ENCODE measurements around the gene ARL10. TPM values are rescaled to one million over a fixed set of nuclear protein-coding genes. Genes with fewer than 3 reads are reported as not detected.

The ARL10 gene
- polyA plus RNA-seq, 1 of the 3 experiments (the other 2 are of a cell fraction), result 4.6 TPM

DNA sequence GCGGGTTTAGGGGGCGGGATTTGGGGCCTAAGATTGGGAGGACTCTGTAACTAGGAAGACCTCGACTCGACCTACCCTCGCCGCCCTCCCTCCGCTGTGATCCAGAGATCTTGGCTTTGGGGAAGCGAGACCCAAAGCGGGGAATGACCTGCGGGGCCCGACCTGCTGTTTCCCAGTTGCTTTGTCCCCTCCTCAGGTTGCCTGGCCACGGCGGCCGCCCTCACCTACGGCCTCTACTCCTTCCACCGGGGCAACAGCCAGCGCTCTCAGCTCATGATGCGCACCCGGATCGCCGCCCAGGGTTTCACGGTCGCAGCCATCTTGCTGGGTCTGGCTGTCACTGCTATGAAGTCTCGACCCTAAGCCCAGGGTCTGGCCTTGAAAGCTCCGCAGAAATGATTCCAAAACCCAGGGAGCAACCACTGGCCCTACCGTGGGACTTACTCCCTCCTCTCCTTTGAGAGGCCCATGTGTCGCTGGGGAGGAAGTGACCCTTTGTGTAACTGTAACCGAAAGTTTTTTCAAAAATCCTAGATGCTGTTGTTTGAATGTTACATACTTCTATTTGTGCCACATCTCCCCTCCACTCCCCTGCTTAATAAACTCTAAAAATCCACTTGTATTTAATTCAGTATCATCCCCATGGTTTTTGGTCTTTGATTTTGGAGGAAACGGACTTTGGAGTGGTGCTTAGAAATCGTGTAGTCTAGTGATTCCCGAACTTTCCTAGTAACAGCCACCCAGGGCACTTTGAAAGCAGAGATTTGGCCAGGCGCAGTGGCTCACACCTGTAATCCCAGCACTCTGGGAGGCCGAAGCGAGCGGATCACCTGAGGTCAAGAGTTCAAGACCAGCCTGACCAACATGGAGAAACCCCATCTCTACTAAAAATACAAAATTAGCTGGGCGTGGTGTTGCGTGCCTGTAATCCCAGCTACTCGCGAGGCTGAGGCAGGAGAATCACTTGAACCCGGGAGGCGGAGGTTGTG, 24.1 kb downstream of the ARL10 start (continued):
- TF ChIP-seq, protein P1, sequence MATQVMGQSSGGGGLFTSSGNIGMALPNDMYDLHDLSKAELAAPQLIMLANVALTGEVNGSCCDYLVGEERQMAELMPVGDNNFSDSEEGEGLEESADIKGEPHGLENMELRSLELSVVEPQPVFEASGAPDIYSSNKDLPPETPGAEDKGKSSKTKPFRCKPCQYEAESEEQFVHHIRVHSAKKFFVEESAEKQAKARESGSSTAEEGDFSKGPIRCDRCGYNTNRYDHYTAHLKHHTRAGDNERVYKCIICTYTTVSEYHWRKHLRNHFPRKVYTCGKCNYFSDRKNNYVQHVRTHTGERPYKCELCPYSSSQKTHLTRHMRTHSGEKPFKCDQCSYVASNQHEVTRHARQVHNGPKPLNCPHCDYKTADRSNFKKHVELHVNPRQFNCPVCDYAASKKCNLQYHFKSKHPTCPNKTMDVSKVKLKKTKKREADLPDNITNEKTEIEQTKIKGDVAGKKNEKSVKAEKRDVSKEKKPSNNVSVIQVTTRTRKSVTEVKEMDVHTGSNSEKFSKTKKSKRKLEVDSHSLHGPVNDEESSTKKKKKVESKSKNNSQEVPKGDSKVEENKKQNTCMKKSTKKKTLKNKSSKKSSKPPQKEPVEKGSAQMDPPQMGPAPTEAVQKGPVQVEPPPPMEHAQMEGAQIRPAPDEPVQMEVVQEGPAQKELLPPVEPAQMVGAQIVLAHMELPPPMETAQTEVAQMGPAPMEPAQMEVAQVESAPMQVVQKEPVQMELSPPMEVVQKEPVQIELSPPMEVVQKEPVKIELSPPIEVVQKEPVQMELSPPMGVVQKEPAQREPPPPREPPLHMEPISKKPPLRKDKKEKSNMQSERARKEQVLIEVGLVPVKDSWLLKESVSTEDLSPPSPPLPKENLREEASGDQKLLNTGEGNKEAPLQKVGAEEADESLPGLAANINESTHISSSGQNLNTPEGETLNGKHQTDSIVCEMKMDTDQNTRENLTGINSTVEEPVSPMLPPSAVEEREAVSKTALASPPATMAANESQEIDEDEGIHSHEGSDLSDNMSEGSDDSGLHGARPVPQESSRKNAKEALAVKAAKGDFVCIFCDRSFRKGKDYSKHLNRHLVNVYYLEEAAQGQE (IDR thresholded peaks at IDR 0.05; ENCODE audit: low read depth, low read length), result no peak

DNA sequence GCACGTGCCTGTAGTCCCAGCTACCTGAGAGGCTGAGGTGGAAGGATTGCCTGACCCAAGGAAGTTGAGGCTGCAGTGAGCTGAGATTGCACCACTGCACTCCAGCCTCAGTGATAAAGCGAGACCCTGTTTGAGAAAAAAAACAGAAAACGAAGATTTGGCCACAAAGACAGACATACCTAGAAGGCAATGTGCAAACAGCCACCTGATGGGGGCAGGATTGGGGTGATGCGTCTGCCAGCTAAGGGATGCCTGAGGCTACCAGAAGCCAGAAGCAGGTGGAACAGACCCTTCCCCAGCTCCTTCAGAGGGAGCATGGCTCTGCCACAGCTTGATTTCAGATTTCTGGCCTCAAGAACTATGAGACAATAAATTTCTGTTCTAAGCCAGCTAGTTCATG, 26.2 kb downstream of the ARL10 start:
- Histone ChIP-seq H2AFZ (ENCODE audit: low read depth) (no peak overlapping the region), H3K27ac (ENCODE audit: low read depth in 2 of 2, low read length in 1 of 2) (no peak overlapping the region), H3K4me3 (ENCODE audit: low read depth in 2 of 2, low read length in 1 of 2) (no peak overlapping the region), H3K9ac (no peak overlapping the region), H3K36me3 (replicated peaks in 1 of 2; ENCODE audit: control insufficient read depth in 1 of 2, insufficient read depth in 2 of 2, low read length in 1 of 2) (peaks cover 5 to 13% of the 10 kb centered on the region in 2 experiments), H4K20me1 (ENCODE audit: insufficient read depth) (no peaks in the 10 kb centered on the region), H3K9me3 (no peaks in the 10 kb centered on the region), H3K27me3 (ENCODE audit: insufficient read depth) (no peaks in the 10 kb centered on the region), H3K79me2 (ENCODE audit: insufficient read depth) (peaks cover 36% of the 10 kb centered on the region), H3F3A (replicated peaks; ENCODE audit: insufficient read depth) (peaks cover 6% of the 10 kb centered on the region), H3K9me2 (no peaks in the 10 kb centered on the region), H3K4me2 (no peak overlapping the region), H3K4me1 (ENCODE audit: control insufficient read depth in 1 of 2, insufficient read depth in 2 of 2, low read depth in 1 of 2, low read length in 1 of 2) (peaks cover 0 to 9% of the 10 kb centered on the region in 2 experiments; a peak in 2 of 4 replicates)
- TF ChIP-seq, protein P1 (IDR thresholded peaks at IDR 0.05; ENCODE audit: low read depth, low read length), result no peak
- TF ChIP-seq FOXM1 (IDR thresholded peaks at IDR 0.05; ENCODE audit: low read depth) (no peak), EP300 (IDR thresholded peaks at IDR 0.05; ENCODE audit: borderline replicate concordance in 1 of 2, low read depth in 1 of 2, low read length in 1 of 2) (no peak), GATA2 (CRISPR knock-in tag; IDR thresholded peaks at IDR 0.05) (no peak), YY1 (IDR thresholded peaks at IDR 0.05; ENCODE audit: low read depth) (no peak), JUND (IDR thresholded peaks at IDR 0.05) (no peak), EZH2phosphoT487 (IDR thresholded peaks at IDR 0.05; ENCODE audit: borderline replicate concordance, low read depth) (no peak), SIN3A (IDR thresholded peaks at IDR 0.05; ENCODE audit: borderline replicate concordance, low read depth, low read length) (no peak), SMC3 (IDR thresholded peaks at IDR 0.05; ENCODE audit: low read depth, low read length) (no peak), RXRA (IDR thresholded peaks at IDR 0.05; ENCODE audit: borderline replicate concordance, low read depth) (no peak), FOXJ3 (CRISPR knock-in tag; IDR thresholded peaks at IDR 0.05) (no peak), TCF12 (IDR thresholded peaks at IDR 0.05) (no peak), RCOR1 (IDR thresholded peaks at IDR 0.05; ENCODE audit: low read length) (no peak), CHD2 (IDR thresholded peaks at IDR 0.05; ENCODE audit: low read length, partially characterized antibody) (no peak), ELF1 (IDR thresholded peaks at IDR 0.05) (no peak), TAF1 (IDR thresholded peaks at IDR 0.05; ENCODE audit: borderline replicate concordance, low read depth, low read length) (no peak)
- TF ChIP-seq, protein P2, sequence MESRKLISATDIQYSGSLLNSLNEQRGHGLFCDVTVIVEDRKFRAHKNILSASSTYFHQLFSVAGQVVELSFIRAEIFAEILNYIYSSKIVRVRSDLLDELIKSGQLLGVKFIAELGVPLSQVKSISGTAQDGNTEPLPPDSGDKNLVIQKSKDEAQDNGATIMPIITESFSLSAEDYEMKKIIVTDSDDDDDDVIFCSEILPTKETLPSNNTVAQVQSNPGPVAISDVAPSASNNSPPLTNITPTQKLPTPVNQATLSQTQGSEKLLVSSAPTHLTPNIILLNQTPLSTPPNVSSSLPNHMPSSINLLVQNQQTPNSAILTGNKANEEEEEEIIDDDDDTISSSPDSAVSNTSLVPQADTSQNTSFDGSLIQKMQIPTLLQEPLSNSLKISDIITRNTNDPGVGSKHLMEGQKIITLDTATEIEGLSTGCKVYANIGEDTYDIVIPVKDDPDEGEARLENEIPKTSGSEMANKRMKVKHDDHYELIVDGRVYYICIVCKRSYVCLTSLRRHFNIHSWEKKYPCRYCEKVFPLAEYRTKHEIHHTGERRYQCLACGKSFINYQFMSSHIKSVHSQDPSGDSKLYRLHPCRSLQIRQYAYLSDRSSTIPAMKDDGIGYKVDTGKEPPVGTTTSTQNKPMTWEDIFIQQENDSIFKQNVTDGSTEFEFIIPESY (IDR thresholded peaks at IDR 0.05; ENCODE audit: borderline replicate concordance, low read depth), result no peak
- TF ChIP-seq, protein P3, sequence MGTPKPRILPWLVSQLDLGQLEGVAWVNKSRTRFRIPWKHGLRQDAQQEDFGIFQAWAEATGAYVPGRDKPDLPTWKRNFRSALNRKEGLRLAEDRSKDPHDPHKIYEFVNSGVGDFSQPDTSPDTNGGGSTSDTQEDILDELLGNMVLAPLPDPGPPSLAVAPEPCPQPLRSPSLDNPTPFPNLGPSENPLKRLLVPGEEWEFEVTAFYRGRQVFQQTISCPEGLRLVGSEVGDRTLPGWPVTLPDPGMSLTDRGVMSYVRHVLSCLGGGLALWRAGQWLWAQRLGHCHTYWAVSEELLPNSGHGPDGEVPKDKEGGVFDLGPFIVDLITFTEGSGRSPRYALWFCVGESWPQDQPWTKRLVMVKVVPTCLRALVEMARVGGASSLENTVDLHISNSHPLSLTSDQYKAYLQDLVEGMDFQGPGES (IDR thresholded peaks at IDR 0.05; ENCODE audit: low read depth, low read length), result no peak
- DNase-seq, result no peak
- CTCF ChIA-PET, result interaction anchor here (1.5 kb wide), 1 partner anchor 30 kb away, joined by 3 read pairs; the partner anchor contains the start of gene KIAA1191
- POLR2A ChIA-PET, result interaction anchor here (1.5 kb wide), 1 partner anchor 14 kb away, joined by 6 read pairs; no protein-coding TSS in a partner anchor
- whole genome bisulfite sequencing (ENCODE audit: low lambda C conversion rate), result 99% methylated on average over 4 of the region's 4 CpGs

Data from SK-N-SH (cell line).